K562 (cell line): ENCODE results near the gene GABPB2. TPM values are rescaled to one million over a fixed set of nuclear protein-coding genes. Genes with fewer than 3 reads are reported as not detected.

ENCODE experiments used
- CSDE1 ChIP-seq, 2 experiments: fragments of 450-650 bp; IDR thresholded peaks; 2 replicates each; pipeline ENCODE4 v1.6.1; 2016; ENCODE audit warnings: mild to moderate bottlenecking in 1 of 2
- FOXJ2 ChIP-seq: fragments of 200-800 bp; sonication (Bioruptor generic); IDR thresholded peaks from 2 replicates; pipeline ENCODE4 v1.6.1; 2016; ENCODE audit warnings: missing genetic modification characterization, missing compliant biosample characterization
- GABPA ChIP-seq: fragments of 200-800 bp; sonication (Bioruptor generic); conservative IDR thresholded peaks from 2 replicates; pipeline ENCODE4 v1.6.1; 2016; ENCODE audit warnings: low read depth, missing genetic modification characterization, missing compliant biosample characterization
- LARP7 ChIP-seq: fragments of 450-650 bp; IDR thresholded peaks from 2 replicates; pipeline ENCODE4 v1.6.1; 2016
- LCOR ChIP-seq: sonication (generic); formaldehyde crosslinking; IDR thresholded peaks from 2 replicates; pipeline ENCODE4 v1.8.0; 2022; ENCODE audit warnings: mild to moderate bottlenecking, missing genetic modification reagents
- NCOA4 ChIP-seq: fragments of 450-650 bp; IDR thresholded peaks from 2 replicates; pipeline ENCODE4 v1.6.1; 2018; ENCODE audit warnings: mild to moderate bottlenecking; ENCODE audit not compliant: partially characterized antibody
- NCOR1 ChIP-seq: fragments of 450-650 bp; IDR thresholded peaks from 2 replicates; pipeline ENCODE4 v1.6.1; 2016; ENCODE audit warnings: mild to moderate bottlenecking, moderate library complexity
- POU5F1 ChIP-seq: fragments of 150-350 bp; IDR thresholded peaks from 2 replicates; pipeline ENCODE4 v1.6.1; 2014; ENCODE audit warnings: borderline replicate concordance, low read length, low read depth, mild to moderate bottlenecking; ENCODE audit not compliant: partially characterized antibody
- STAG1 ChIP-seq: sonication (generic); formaldehyde crosslinking; IDR thresholded peaks from 2 replicates; pipeline ENCODE4 v1.5.0; 2020; ENCODE audit warnings: missing genetic modification reagents, borderline replicate concordance
- ZNF696 ChIP-seq: fragments of 250-450 bp; sonication (Bioruptor Pico); conservative IDR thresholded peaks from 2 replicates; pipeline ENCODE4 v1.4.0; 2020; ENCODE audit warnings: mild to moderate bottlenecking, moderate library complexity
- ZNF785 ChIP-seq: fragments of 250-450 bp; sonication (Bioruptor Pico); IDR thresholded peaks from 2 replicates; pipeline ENCODE4 v1.4.0; 2020; ENCODE audit warnings: mild to moderate bottlenecking
- polyA plus RNA-seq, 8 experiments: library from polyadenylated mRNA; depleted of rRNA in 4 of 8; stranded (reverse) in 5 of 8; unstranded in 3 of 8; fragments of >200 nt; fragmentation: Nextera tagmentation in 2 of 8; fragmentation: Illumina TruSeq in 1 of 8; extraction: Ambion mirVana in 2 of 8; extraction: Trizol in 1 of 8; gene quantifications; 2 replicates each; pipeline versions ENCODE4 v1.2.1 to v1.2.3, GENCODE V29; 2011 to 2014; ENCODE audit warnings: inconsistent platforms in 1 of 8, missing spikeins in 1 of 8
- total RNA-seq, 7 experiments: library from RNA; depleted of rRNA in 6 of 7; stranded (reverse); fragments of >200 nt in 6 of 7; fragmentation: Illumina TruSeq in 2 of 7; extraction: Trizol in 2 of 7; gene quantifications; 2 replicates each; pipeline versions ENCODE4 v1.2.1 to v1.2.3, GENCODE V29; 2011 to 2021; ENCODE audit warnings: low replicate concordance in 1 of 7
- TF ChIP-seq, protein P1 (sequence below): fragments of 450-650 bp; IDR thresholded peaks from 2 replicates; pipeline ENCODE4 v1.6.1; 2014; ENCODE audit warnings: low read depth, mild to moderate bottlenecking, moderate library complexity, borderline replicate concordance
- TF ChIP-seq, protein P2 (sequence below): fragments of 150-350 bp; conservative IDR thresholded peaks from 2 replicates; pipeline ENCODE4 v1.6.1; 2014; ENCODE audit warnings: low read length
- TF ChIP-seq, protein P3 (sequence below), 2 experiments: IDR thresholded peaks in 1 of 2; conservative IDR thresholded peaks in 1 of 2; 2 replicates each; pipeline ENCODE4 v1.6.1; 2016; ENCODE audit warnings: low read depth in 2 of 2, mild to moderate bottlenecking in 1 of 2, missing compliant biosample characterization in 1 of 2, missing genetic modification characterization in 1 of 2, moderate library complexity in 1 of 2
- TF ChIP-seq, protein P4 (sequence below): IDR thresholded peaks from 3 replicates; pipeline ENCODE4 v1.6.1; 2011; ENCODE audit warnings: borderline replicate concordance, mild to moderate bottlenecking, moderate library complexity; ENCODE audit not compliant: insufficient read length; ENCODE audit errors: extremely low read depth
- TF ChIP-seq, protein P5 (sequence below): fragments of 250-450 bp; sonication (Bioruptor Pico); IDR thresholded peaks from 2 replicates; pipeline ENCODE4 v1.9.0; 2021; ENCODE audit warnings: mild to moderate bottlenecking

The GABPB2 gene
- total and polyA plus RNA-seq, 9 of the 15 experiments (the other 6 are each of a cell fraction or from before 2014, with no cell fraction given), result 2.2 to 13.3 (median 6.1) TPM

DNA sequence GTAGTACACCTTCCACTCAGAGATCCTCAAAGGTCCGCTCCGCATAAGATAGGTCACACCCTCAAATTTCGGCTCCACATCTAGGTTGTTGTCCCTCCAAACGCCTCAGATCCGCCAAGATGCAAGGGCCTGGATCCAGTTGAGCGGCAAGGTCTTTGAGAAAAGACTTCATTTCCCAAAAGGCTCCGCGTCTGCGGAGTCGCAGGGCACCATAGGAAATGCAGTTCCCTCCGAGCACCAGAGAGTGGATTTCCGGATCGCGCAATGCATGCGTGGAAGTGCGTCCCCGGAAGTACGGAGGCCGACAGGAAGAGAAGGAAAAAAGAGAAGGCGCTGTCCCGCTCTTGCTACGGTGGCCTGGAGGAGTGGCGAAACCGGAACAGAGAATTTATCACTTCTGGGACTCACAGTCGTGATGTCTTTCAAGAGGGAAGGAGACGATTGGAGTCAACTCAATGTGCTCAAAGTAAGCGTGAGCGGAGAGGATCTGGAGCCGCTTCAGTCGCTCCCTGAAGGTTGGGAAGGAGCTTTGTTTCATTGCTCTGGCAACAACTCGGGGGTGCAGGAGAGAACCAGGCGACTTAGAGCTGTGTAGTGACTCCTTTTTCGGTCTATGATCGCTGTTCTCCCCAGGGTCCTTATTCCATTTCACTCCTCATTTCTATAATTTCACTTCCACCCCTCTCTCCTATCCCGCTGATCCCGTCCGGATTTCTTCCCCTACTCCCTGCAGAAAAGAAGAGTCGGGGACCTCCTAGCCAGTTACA lies 95.4 kb downstream of the GABPB2 start, which contains the start of the genes LYSMD1 and SCNM1 (continued):
- TF ChIP-seq, protein P1, sequence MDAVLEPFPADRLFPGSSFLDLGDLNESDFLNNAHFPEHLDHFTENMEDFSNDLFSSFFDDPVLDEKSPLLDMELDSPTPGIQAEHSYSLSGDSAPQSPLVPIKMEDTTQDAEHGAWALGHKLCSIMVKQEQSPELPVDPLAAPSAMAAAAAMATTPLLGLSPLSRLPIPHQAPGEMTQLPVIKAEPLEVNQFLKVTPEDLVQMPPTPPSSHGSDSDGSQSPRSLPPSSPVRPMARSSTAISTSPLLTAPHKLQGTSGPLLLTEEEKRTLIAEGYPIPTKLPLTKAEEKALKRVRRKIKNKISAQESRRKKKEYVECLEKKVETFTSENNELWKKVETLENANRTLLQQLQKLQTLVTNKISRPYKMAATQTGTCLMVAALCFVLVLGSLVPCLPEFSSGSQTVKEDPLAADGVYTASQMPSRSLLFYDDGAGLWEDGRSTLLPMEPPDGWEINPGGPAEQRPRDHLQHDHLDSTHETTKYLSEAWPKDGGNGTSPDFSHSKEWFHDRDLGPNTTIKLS, result peak; percentile 96
- TF ChIP-seq, protein P2, sequence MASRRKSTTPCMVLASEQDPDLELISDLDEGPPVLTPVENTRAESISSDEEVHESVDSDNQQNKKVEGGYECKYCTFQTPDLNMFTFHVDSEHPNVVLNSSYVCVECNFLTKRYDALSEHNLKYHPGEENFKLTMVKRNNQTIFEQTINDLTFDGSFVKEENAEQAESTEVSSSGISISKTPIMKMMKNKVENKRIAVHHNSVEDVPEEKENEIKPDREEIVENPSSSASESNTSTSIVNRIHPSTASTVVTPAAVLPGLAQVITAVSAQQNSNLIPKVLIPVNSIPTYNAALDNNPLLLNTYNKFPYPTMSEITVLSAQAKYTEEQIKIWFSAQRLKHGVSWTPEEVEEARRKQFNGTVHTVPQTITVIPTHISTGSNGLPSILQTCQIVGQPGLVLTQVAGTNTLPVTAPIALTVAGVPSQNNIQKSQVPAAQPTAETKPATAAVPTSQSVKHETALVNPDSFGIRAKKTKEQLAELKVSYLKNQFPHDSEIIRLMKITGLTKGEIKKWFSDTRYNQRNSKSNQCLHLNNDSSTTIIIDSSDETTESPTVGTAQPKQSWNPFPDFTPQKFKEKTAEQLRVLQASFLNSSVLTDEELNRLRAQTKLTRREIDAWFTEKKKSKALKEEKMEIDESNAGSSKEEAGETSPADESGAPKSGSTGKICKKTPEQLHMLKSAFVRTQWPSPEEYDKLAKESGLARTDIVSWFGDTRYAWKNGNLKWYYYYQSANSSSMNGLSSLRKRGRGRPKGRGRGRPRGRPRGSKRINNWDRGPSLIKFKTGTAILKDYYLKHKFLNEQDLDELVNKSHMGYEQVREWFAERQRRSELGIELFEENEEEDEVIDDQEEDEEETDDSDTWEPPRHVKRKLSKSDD, result no peak
- peak; percentile 98 for TF ChIP-seq GABPA (tag)
- TF ChIP-seq LARP7, result no peak
- TF ChIP-seq, protein P3, sequence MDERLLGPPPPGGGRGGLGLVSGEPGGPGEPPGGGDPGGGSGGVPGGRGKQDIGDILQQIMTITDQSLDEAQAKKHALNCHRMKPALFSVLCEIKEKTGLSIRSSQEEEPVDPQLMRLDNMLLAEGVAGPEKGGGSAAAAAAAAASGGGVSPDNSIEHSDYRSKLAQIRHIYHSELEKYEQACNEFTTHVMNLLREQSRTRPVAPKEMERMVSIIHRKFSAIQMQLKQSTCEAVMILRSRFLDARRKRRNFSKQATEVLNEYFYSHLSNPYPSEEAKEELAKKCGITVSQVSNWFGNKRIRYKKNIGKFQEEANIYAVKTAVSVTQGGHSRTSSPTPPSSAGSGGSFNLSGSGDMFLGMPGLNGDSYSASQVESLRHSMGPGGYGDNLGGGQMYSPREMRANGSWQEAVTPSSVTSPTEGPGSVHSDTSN (CRISPR knock-in tag; IDR thresholded peaks at IDR 0.05; ENCODE audit: low read depth), result no peak
- TF ChIP-seq, protein P3 (tag; conservative IDR thresholded peaks at IDR 0.05; ENCODE audit: low read depth), result peak; percentile 53; the same call in 1 of the 2 replicates
- peak; percentile 100 for TF ChIP-seq POU5F1
- TF ChIP-seq CSDE1 (IDR thresholded peaks at IDR 0.05), result no peak
- TF ChIP-seq, protein P4, sequence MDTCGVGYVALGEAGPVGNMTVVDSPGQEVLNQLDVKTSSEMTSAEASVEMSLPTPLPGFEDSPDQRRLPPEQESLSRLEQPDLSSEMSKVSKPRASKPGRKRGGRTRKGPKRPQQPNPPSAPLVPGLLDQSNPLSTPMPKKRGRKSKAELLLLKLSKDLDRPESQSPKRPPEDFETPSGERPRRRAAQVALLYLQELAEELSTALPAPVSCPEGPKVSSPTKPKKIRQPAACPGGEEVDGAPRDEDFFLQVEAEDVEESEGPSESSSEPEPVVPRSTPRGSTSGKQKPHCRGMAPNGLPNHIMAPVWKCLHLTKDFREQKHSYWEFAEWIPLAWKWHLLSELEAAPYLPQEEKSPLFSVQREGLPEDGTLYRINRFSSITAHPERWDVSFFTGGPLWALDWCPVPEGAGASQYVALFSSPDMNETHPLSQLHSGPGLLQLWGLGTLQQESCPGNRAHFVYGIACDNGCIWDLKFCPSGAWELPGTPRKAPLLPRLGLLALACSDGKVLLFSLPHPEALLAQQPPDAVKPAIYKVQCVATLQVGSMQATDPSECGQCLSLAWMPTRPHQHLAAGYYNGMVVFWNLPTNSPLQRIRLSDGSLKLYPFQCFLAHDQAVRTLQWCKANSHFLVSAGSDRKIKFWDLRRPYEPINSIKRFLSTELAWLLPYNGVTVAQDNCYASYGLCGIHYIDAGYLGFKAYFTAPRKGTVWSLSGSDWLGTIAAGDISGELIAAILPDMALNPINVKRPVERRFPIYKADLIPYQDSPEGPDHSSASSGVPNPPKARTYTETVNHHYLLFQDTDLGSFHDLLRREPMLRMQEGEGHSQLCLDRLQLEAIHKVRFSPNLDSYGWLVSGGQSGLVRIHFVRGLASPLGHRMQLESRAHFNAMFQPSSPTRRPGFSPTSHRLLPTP, result no peak
- TF ChIP-seq, protein P5, sequence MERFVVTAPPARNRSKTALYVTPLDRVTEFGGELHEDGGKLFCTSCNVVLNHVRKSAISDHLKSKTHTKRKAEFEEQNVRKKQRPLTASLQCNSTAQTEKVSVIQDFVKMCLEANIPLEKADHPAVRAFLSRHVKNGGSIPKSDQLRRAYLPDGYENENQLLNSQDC (CRISPR knock-in tag), result no peak
- no peak; the same call in none of the 2 replicates for TF ChIP-seq LCOR
- TF ChIP-seq ZNF696 (CRISPR knock-in tag), result no peak
- TF ChIP-seq FOXJ2 (tag), result peak; percentile 88
- no peak for TF ChIP-seq ZNF785
- TF ChIP-seq STAG1 (CRISPR knock-in tag), result no peak
- TF ChIP-seq NCOR1, result no peak; the same call in 1 of the 2 replicates
- no peak for TF ChIP-seq NCOA4
